Myocyte (in vitro differentiated cells): ENCODE data around the gene GPR152. TPM values are rescaled to one million over a fixed set of nuclear protein-coding genes. Genes with fewer than 3 reads are reported as not detected.

ENCODE experiments used
- microRNA-seq: library from miRNA; unstranded; fragments of <30 nt; microRNA quantifications from one replicate; pipeline ENCODE4, GENCODE V29; 2016
- total RNA-seq: library from RNA; depleted of rRNA; stranded (reverse); fragments of >200 nt; gene quantifications from 2 replicates; pipeline ENCODE4 v1.2.3, GENCODE V29; 2014

GPR152 gene
- total RNA-seq, 1 donor from 2014 or later, result not detected

Small RNA genes within 50 kb of the gene (microRNA-seq; reads per million reads assigned to microRNA genes)
- gene MIR6752, result not detected

Other genes starting within 250 kb of the GPR152 start
- gene GRK2, start 186.3 kb downstream of the GPR152 start, total RNA-seq, result 101 TPM in 2 replicates
- gene ANKRD13D, start 163.4 kb downstream of the GPR152 start, total RNA-seq, result 18.6 and 24.5 TPM in 2 replicates
- gene SSH3, start 149.2 kb downstream of the GPR152 start, total RNA-seq, result 17.7 and 18.3 TPM in 2 replicates
- 105 and 115 TPM in 2 replicates for gene POLD4, start 99.2 kb downstream of the GPR152 start, total RNA-seq
- 3.3 and 6.8 TPM in 2 replicates for gene CLCF1, start 79.1 kb downstream of the GPR152 start, total RNA-seq
- 5.5 and 8.1 TPM in 2 replicates for gene RAD9A, start 60.7 kb downstream of the GPR152 start, total RNA-seq
- gene PPP1CA, start 50.9 kb downstream of the GPR152 start, total RNA-seq, result 229 and 241 TPM in 2 replicates
- gene TBC1D10C, start 48.6 kb downstream of the GPR152 start, total RNA-seq, result not detected in 2 replicates
- 49.7 and 83.0 TPM in 2 replicates for gene CARNS1, start 37.1 kb downstream of the GPR152 start, total RNA-seq
- gene RPS6KB2, start 24.2 kb downstream of the GPR152 start, total RNA-seq, result 53.3 and 77.4 TPM in 2 replicates
- gene PTPRCAP, start 15.0 kb downstream of the GPR152 start, total RNA-seq, result 0.88 and 0.94 TPM in 2 replicates
- gene CORO1B, start 9.3 kb downstream of the GPR152 start, total RNA-seq, result 64.5 and 66.9 TPM in 2 replicates
- gene CABP4, start 2.6 kb upstream of the GPR152 start, total RNA-seq, result 1.7 and 4.9 TPM in 2 replicates
- gene TMEM134, start 16.5 kb upstream of the GPR152 start, total RNA-seq, result 62.2 and 144 TPM in 2 replicates
- gene AIP, start 30.3 kb upstream of the GPR152 start, total RNA-seq, result 47.9 and 56.4 TPM in 2 replicates
- 24.8 and 34.6 TPM in 2 replicates for gene PITPNM1, start 52.6 kb upstream of the GPR152 start, total RNA-seq
- 31.2 and 48.4 TPM in 2 replicates for gene CDK2AP2, start 55.4 kb upstream of the GPR152 start, total RNA-seq
- not detected in 2 replicates for gene CABP2, start 70.7 kb upstream of the GPR152 start, total RNA-seq
- 152 and 246 TPM in 2 replicates for gene GSTP1, start 131.1 kb upstream of the GPR152 start, total RNA-seq
- 195 and 214 TPM in 2 replicates for gene NDUFV1, start 154.2 kb upstream of the GPR152 start, total RNA-seq
- 2.3 and 5.9 TPM in 2 replicates for gene NUDT8, start 177.2 kb upstream of the GPR152 start, total RNA-seq
- gene TBX10, start 187.0 kb upstream of the GPR152 start, total RNA-seq, result not detected in 2 replicates
- 0.27 TPM in 1 of 2 replicates, not detected in the other for gene ACY3, start 198.0 kb upstream of the GPR152 start, total RNA-seq
- gene ALDH3B2, start 221.9 kb upstream of the GPR152 start, total RNA-seq, result not detected in 2 replicates